Ovary (tissue), 3 donors: ENCODE results near the gene CCNB1.

Source experiments
- POLR2A ChIP-seq: fragments of 450-650 bp; IDR thresholded peaks from one replicate; pipeline ENCODE4 v1.6.1; 2017; ENCODE audit warnings: antibody characterized with exemption, mild to moderate bottlenecking, moderate library complexity
- TF ChIP-seq, protein P1 (sequence below), 3 donors: fragments of 450-650 bp in 2 of 3; fragments of 200-600 bp in 1 of 3; IDR thresholded peaks; one replicate each; pipeline versions ENCODE4 v1.5.1 to v1.8.0; 2016 to 2022; ENCODE audit warnings: antibody characterized with exemption in 3 of 3, mild to moderate bottlenecking in 1 of 3
- donor health status: DM: no; HTN: no; CAD: no.

GRCh38 chr5:69134126-69134525, 32.8 kb upstream of the CCNB1 start:
- TF ChIP-seq POLR2A, result no peak
- TF ChIP-seq, protein P1, sequence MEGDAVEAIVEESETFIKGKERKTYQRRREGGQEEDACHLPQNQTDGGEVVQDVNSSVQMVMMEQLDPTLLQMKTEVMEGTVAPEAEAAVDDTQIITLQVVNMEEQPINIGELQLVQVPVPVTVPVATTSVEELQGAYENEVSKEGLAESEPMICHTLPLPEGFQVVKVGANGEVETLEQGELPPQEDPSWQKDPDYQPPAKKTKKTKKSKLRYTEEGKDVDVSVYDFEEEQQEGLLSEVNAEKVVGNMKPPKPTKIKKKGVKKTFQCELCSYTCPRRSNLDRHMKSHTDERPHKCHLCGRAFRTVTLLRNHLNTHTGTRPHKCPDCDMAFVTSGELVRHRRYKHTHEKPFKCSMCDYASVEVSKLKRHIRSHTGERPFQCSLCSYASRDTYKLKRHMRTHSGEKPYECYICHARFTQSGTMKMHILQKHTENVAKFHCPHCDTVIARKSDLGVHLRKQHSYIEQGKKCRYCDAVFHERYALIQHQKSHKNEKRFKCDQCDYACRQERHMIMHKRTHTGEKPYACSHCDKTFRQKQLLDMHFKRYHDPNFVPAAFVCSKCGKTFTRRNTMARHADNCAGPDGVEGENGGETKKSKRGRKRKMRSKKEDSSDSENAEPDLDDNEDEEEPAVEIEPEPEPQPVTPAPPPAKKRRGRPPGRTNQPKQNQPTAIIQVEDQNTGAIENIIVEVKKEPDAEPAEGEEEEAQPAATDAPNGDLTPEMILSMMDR (IDR thresholded peaks at IDR 0.05), result no peak
